Measurements from ENCODE around the gene LRRN4CL. TPM values are rescaled to one million over a fixed set of nuclear protein-coding genes. Genes with fewer than 3 reads are reported as not detected.
A peak's percentile ranks its signal among the peaks of the same experiment; 100 is the strongest.

The LRRN4CL gene
- total and polyA plus RNA-seq, 9 of the 15 experiments (the other 6 are each of a cell fraction or from before 2014, with no cell fraction given) = 0.03 to 0.11 (median 0.05) TPM; not detected in 4

DNA sequence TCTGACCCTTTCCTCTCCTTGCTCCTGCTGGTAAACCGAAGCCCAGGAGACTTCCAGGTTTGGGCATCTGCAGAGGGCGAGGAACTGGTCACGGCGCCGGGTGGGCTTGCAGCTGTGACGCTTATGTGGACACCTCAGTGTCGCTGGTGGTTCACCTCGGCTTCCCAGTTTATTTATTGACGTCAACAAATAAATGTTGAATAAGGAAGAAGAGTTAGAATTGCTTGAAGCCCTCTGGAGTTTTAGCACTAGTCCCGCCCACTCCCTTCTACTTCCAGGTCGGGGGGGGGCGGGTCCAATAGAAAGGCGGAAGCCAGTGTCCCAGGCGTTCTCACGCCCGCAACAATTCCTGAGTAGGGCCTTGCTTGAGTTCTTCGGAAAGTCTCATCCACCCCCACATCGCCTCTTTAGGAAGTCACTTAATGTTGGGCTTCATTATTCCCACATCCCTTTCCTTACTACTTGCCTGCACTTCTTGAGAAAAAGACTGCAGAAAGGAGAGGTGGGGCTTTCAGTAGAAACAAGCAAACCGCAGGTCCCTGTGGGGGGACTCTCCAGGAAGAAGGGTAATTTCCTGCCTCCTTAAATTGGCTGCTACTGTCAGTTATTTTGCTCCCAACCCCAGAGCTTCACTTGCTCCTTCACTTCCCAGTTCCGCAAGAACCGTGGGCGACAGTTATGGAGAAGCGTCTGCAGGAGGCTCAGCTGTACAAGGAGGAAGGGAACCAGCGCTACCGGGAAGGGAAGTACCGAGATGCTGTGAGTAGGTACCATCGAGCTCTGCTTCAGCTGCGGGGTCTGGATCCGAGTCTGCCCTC, 39.0 kb upstream of the LRRN4CL start, which contains the start of gene TTC9C (continued):
- TF ChIP-seq, protein P1, sequence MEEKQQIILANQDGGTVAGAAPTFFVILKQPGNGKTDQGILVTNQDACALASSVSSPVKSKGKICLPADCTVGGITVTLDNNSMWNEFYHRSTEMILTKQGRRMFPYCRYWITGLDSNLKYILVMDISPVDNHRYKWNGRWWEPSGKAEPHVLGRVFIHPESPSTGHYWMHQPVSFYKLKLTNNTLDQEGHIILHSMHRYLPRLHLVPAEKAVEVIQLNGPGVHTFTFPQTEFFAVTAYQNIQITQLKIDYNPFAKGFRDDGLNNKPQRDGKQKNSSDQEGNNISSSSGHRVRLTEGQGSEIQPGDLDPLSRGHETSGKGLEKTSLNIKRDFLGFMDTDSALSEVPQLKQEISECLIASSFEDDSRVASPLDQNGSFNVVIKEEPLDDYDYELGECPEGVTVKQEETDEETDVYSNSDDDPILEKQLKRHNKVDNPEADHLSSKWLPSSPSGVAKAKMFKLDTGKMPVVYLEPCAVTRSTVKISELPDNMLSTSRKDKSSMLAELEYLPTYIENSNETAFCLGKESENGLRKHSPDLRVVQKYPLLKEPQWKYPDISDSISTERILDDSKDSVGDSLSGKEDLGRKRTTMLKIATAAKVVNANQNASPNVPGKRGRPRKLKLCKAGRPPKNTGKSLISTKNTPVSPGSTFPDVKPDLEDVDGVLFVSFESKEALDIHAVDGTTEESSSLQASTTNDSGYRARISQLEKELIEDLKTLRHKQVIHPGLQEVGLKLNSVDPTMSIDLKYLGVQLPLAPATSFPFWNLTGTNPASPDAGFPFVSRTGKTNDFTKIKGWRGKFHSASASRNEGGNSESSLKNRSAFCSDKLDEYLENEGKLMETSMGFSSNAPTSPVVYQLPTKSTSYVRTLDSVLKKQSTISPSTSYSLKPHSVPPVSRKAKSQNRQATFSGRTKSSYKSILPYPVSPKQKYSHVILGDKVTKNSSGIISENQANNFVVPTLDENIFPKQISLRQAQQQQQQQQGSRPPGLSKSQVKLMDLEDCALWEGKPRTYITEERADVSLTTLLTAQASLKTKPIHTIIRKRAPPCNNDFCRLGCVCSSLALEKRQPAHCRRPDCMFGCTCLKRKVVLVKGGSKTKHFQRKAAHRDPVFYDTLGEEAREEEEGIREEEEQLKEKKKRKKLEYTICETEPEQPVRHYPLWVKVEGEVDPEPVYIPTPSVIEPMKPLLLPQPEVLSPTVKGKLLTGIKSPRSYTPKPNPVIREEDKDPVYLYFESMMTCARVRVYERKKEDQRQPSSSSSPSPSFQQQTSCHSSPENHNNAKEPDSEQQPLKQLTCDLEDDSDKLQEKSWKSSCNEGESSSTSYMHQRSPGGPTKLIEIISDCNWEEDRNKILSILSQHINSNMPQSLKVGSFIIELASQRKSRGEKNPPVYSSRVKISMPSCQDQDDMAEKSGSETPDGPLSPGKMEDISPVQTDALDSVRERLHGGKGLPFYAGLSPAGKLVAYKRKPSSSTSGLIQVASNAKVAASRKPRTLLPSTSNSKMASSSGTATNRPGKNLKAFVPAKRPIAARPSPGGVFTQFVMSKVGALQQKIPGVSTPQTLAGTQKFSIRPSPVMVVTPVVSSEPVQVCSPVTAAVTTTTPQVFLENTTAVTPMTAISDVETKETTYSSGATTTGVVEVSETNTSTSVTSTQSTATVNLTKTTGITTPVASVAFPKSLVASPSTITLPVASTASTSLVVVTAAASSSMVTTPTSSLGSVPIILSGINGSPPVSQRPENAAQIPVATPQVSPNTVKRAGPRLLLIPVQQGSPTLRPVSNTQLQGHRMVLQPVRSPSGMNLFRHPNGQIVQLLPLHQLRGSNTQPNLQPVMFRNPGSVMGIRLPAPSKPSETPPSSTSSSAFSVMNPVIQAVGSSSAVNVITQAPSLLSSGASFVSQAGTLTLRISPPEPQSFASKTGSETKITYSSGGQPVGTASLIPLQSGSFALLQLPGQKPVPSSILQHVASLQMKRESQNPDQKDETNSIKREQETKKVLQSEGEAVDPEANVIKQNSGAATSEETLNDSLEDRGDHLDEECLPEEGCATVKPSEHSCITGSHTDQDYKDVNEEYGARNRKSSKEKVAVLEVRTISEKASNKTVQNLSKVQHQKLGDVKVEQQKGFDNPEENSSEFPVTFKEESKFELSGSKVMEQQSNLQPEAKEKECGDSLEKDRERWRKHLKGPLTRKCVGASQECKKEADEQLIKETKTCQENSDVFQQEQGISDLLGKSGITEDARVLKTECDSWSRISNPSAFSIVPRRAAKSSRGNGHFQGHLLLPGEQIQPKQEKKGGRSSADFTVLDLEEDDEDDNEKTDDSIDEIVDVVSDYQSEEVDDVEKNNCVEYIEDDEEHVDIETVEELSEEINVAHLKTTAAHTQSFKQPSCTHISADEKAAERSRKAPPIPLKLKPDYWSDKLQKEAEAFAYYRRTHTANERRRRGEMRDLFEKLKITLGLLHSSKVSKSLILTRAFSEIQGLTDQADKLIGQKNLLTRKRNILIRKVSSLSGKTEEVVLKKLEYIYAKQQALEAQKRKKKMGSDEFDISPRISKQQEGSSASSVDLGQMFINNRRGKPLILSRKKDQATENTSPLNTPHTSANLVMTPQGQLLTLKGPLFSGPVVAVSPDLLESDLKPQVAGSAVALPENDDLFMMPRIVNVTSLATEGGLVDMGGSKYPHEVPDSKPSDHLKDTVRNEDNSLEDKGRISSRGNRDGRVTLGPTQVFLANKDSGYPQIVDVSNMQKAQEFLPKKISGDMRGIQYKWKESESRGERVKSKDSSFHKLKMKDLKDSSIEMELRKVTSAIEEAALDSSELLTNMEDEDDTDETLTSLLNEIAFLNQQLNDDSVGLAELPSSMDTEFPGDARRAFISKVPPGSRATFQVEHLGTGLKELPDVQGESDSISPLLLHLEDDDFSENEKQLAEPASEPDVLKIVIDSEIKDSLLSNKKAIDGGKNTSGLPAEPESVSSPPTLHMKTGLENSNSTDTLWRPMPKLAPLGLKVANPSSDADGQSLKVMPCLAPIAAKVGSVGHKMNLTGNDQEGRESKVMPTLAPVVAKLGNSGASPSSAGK (IDR thresholded peaks at IDR 0.05) = no peak; the same call in 1 of the 2 replicates
- TF ChIP-seq, protein P2, sequence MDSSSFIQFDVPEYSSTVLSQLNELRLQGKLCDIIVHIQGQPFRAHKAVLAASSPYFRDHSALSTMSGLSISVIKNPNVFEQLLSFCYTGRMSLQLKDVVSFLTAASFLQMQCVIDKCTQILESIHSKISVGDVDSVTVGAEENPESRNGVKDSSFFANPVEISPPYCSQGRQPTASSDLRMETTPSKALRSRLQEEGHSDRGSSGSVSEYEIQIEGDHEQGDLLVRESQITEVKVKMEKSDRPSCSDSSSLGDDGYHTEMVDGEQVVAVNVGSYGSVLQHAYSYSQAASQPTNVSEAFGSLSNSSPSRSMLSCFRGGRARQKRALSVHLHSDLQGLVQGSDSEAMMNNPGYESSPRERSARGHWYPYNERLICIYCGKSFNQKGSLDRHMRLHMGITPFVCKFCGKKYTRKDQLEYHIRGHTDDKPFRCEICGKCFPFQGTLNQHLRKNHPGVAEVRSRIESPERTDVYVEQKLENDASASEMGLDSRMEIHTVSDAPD (CRISPR knock-in tag; IDR thresholded peaks at IDR 0.05) = no peak
- TF ChIP-seq ZNF384 (IDR thresholded peaks at IDR 0.05; ENCODE audit: low read depth, low read length) (no peak), TEAD1 (CRISPR knock-in tag; IDR thresholded peaks at IDR 0.05) (0 out of 4 replicates have a peak, but pooled peaks of 1 of the 2 experiments have one; percentile 9), ZNF766 (CRISPR knock-in tag; conservative IDR thresholded peaks at IDR 0.05) (no peak)

All from K562 (cell line).